KMS-11 (cell line): Measurements from ENCODE around the gene SLX9.

Experiments used
- H2AFZ ChIP-seq: fragments of 200-600 bp; sonication (generic); 2 replicates; pipeline ENCODE4 v1.6.1; 2016; ENCODE audit warnings: antibody characterized with exemption, mixed run types, low read depth
- H3K27ac ChIP-seq: fragments of 200-600 bp; sonication (generic); 2 replicates; pipeline ENCODE4 v1.6.1; 2016; ENCODE audit warnings: mild to moderate bottlenecking, mixed run types
- H3K27me3 ChIP-seq: fragments of 200-600 bp; sonication (generic); 2 replicates; pipeline ENCODE4 v1.6.1; 2017; ENCODE audit warnings: mild to moderate bottlenecking, low read depth, mixed run types, moderate library complexity; ENCODE audit not compliant: insufficient read depth
- H3K36me3 ChIP-seq: fragments of 200-600 bp; sonication (generic); 2 replicates; pipeline ENCODE4 v1.6.1; 2017; ENCODE audit warnings: mild to moderate bottlenecking, mixed run types; ENCODE audit not compliant: insufficient read depth
- H3K4me1 ChIP-seq: fragments of 200-600 bp; sonication (generic); 2 replicates; pipeline ENCODE4 v1.6.1; 2016; ENCODE audit warnings: mild to moderate bottlenecking, low read depth, mixed run types; ENCODE audit not compliant: poor library complexity, severe bottlenecking
- H3K4me2 ChIP-seq: fragments of 200-600 bp; sonication (generic); 2 replicates; pipeline ENCODE4 v1.7.0; 2016; ENCODE audit warnings: mild to moderate bottlenecking, mixed run types
- H3K4me3 ChIP-seq: fragments of 200-600 bp; sonication (generic); IDR thresholded peaks from 2 replicates; pipeline ENCODE4 v1.6.1; 2017; ENCODE audit warnings: low read depth, low read length, mixed read lengths; ENCODE audit not compliant: insufficient read depth
- H3K79me2 ChIP-seq: fragments of 200-600 bp; sonication (generic); 2 replicates; pipeline ENCODE4 v1.6.1; 2016; ENCODE audit warnings: low read depth, mixed run types; ENCODE audit not compliant: insufficient read depth
- H3K9ac ChIP-seq: fragments of 200-600 bp; sonication (generic); 2 replicates; pipeline ENCODE4 v1.6.1; 2016; ENCODE audit warnings: mild to moderate bottlenecking, mixed run types
- H4K20me1 ChIP-seq: fragments of 200-600 bp; sonication (generic); 2 replicates; pipeline ENCODE4 v1.6.1; 2016; ENCODE audit warnings: mild to moderate bottlenecking, mixed run types; ENCODE audit not compliant: insufficient read depth
- TF ChIP-seq, protein P1 (sequence below): fragments of 200-600 bp; sonication (generic); conservative IDR thresholded peaks from 2 replicates; pipeline ENCODE4 v1.6.1; 2017; ENCODE audit warnings: low read depth, mild to moderate bottlenecking, antibody characterized with exemption, low read length, moderate library complexity, mixed read lengths

The SLX9 gene

DNA sequence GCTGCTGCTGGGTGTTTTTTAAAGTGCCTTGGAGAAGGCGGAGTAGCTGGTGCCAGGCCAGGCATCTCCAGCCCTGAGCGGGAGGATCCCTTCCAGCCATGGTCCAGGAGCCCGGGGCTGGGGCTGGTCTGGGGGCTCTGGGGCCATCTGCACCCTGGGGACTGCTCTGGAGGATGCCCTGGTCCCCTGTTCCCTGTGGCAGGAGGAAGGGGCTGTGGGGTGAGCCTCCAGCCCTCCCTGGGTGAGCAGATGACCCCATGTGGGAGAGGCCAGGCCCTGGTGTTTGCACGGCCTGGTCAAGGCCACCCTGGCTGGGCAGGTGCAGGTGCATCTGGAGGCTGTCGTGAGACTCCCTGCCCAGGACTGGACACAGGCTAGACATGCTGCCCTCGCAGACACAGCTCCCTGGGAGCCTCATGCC lies 56.7 kb downstream of the SLX9 start:
- Histone ChIP-seq H3K36me3 (no peaks in the 10 kb centered on the region), H3K27ac (no peak overlapping the region), H3K9ac (no peak overlapping the region), H3K27me3 (peaks cover 63% of the 10 kb centered on the region), H2AFZ (no peak overlapping the region), H3K4me1 (no peaks in the 10 kb centered on the region), H3K4me2 (no peak overlapping the region), H3K4me3 (no peak overlapping the region), H4K20me1 (no peaks in the 10 kb centered on the region), H3K79me2 (no peaks in the 10 kb centered on the region)
- TF ChIP-seq, protein P1, sequence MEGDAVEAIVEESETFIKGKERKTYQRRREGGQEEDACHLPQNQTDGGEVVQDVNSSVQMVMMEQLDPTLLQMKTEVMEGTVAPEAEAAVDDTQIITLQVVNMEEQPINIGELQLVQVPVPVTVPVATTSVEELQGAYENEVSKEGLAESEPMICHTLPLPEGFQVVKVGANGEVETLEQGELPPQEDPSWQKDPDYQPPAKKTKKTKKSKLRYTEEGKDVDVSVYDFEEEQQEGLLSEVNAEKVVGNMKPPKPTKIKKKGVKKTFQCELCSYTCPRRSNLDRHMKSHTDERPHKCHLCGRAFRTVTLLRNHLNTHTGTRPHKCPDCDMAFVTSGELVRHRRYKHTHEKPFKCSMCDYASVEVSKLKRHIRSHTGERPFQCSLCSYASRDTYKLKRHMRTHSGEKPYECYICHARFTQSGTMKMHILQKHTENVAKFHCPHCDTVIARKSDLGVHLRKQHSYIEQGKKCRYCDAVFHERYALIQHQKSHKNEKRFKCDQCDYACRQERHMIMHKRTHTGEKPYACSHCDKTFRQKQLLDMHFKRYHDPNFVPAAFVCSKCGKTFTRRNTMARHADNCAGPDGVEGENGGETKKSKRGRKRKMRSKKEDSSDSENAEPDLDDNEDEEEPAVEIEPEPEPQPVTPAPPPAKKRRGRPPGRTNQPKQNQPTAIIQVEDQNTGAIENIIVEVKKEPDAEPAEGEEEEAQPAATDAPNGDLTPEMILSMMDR = no peak

DNA sequence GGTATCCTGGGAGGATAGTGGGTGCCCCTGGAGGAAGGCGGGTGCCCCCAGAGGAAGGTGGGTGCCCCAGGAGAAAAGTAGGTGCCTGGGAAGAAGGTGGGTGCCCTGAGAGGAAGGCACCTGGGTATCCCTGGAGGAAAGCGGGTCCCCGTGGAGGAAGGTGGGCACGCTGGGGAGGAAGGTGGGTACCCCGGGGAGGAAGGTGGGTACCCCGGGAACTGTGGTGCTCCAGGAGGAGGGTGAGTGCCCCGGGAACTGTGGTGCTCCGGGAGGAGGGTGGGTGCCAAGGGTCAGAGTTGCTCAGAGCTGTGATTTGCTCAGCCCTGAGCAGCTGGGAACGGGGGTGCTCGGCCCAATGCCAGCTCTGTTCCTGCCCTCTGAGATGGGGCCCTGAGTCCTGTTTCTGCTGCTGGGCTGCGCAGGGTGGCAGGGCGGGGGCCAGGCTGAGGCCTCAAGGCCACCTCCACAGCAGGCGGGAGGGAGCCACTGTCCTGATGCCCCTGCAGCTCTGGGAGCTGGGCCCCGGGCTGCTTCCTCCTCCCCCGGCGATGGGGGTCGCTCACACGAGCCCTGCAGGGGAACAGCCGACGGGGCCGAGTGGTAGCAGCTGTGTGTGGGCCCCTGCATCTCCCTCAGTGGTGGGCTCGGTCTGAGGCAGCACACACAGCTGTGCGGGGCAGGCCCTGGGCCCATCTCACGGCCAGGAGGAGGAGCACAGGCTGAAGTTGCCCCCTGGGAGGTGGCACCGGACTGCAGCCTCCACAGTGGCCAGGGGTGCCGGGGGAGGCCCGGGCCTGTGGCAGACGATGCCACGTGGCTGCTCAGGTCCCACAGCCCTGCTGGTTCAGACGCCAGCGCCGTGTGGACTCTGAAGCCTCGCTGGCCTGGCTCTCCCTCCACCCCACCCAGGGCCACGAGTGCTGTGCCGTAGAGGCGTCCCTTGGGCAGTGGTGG lies 57.4 kb downstream of the SLX9 start:
- H2AFZ ChIP-seq = no peak overlapping the region
- no peak overlapping the region for H3K27ac ChIP-seq
- no peaks in the 10 kb centered on the region for H4K20me1 ChIP-seq
- H3K4me3 ChIP-seq = no peak overlapping the region
- H3K27me3 ChIP-seq = peaks cover 66% of the 10 kb centered on the region
- H3K4me1 ChIP-seq = no peaks in the 10 kb centered on the region
- TF ChIP-seq, protein P1 = no peak
- no peaks in the 10 kb centered on the region for H3K79me2 ChIP-seq
- H3K36me3 ChIP-seq = no peaks in the 10 kb centered on the region
- H3K9ac ChIP-seq = no peak overlapping the region
- H3K4me2 ChIP-seq = no peak overlapping the region

DNA sequence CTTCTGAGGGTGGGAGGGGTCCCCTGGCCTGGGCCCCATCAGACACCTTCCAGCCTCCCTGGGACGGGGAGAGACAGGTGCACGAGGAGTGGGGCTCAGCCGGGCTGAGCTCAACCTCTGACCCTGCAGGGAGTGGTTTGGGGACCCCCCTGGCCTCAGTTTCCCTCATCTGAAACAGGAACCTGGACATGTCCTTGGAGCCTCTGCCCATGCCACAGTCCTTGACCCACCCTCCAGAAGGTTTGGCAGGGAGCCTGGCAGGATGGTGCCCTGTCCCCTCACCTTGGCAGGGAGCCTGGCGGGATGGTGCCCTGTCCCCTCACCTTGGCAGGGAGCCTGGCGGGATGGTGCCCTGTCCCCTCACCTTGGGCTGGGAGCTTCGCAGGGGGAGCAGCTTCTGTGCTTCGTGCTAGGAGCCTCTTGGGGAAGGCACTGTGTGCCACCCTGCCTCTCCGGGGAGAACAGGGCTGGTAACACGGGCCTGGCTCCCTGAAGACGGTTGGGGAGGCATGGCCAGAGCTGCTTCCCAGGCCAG lies 58.3 kb downstream of the SLX9 start:
- H4K20me1 ChIP-seq = no peaks in the 10 kb centered on the region
- TF ChIP-seq, protein P1 = no peak
- no peaks in the 10 kb centered on the region for H3K4me1 ChIP-seq
- no peak overlapping the region for H3K9ac ChIP-seq
- H3K79me2 ChIP-seq = no peaks in the 10 kb centered on the region
- H3K27me3 ChIP-seq = peaks cover 66% of the 10 kb centered on the region
- H3K4me3 ChIP-seq = no peak overlapping the region
- H3K27ac ChIP-seq = no peak overlapping the region
- H2AFZ ChIP-seq = no peak overlapping the region
- H3K36me3 ChIP-seq = no peaks in the 10 kb centered on the region
- no peak overlapping the region for H3K4me2 ChIP-seq

DNA sequence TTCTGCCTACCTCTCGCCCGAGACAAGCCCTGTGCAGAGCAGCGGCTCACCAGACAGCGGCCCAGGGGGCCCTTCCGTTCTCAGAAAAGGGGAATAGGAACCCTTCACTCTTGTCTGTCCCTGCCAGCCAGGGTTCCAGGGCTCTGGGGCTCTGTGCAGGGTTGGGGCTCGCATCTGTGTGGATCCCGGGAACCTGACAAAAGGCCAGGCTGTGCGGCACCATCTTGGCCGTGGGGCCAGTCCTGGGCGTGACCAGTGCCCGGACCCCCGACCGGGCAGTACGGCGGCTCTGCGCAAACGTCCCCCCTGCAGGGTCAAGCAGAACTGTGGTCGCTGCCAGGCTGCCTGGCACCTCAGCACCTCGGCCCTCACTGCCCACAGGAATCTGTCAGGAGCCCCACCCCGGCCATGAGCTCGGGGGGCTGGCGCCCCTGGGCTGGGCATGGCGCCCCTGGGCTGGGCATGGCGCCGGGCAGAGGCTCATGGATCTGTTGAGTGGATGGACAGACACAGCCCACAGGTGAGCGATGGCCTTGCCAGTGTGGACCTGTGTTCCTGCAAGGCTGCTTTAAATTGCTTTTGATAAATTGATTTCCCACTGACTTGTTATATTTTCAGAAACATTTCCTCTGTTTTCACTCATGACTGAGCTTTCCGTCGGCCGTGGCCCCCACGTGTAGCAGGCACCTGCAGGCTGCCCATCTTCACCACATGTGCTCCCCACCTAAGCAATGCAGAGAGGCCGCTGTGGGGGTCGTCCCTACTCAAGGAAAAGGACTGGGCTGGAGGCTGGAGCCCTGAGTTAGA lies 59.0 kb downstream of the SLX9 start:
- Histone ChIP-seq H3K27ac (no peak overlapping the region), H3K4me2 (no peak overlapping the region), H3K9ac (no peak overlapping the region), H3K27me3 (peaks cover 72% of the 10 kb centered on the region), H4K20me1 (no peaks in the 10 kb centered on the region), H3K36me3 (no peaks in the 10 kb centered on the region), H3K79me2 (no peaks in the 10 kb centered on the region), H3K4me3 (no peak overlapping the region), H3K4me1 (no peaks in the 10 kb centered on the region), H2AFZ (no peak overlapping the region)
- TF ChIP-seq, protein P1 = no peak
